ENCODE results near the gene METTL22. TPM values are rescaled to one million over a fixed set of nuclear protein-coding genes. Genes with fewer than 3 reads are reported as not detected.

Gene METTL22
- total and polyA plus RNA-seq, 10 of the 15 experiments (the other 5 are each of a cell fraction or from before 2014, with no cell fraction given): 6.4 to 34.7 (median 18.8) TPM

GRCh38 chr16:8621572-8622314 lies at the start of gene METTL22 (continued):
- peak; percentile 43; the same call in 1 of the 2 replicates for TF ChIP-seq RELB (IDR thresholded peaks at IDR 0.05; ENCODE audit: low read depth)
- TF ChIP-seq TAF1 (IDR thresholded peaks at IDR 0.05; ENCODE audit: borderline replicate concordance, low read depth, low read length): peak; percentile 64; the same call in 1 of the 2 replicates
- no peak for TF ChIP-seq SMAD5 (IDR thresholded peaks at IDR 0.05; ENCODE audit: low read depth)
- TF ChIP-seq MLLT1 (IDR thresholded peaks at IDR 0.05): no peak
- no peak for TF ChIP-seq REST (IDR thresholded peaks at IDR 0.05; ENCODE audit: low read depth, low read length)
- TF ChIP-seq POLR2AphosphoS5 (IDR thresholded peaks at IDR 0.05; ENCODE audit: low read length): peak; percentile 73
- no peak for TF ChIP-seq RUNX3 (IDR thresholded peaks at IDR 0.05; ENCODE audit: low read length)
- TF ChIP-seq WRNIP1 (IDR thresholded peaks at IDR 0.05; ENCODE audit: borderline replicate concordance, low read depth, low read length): no peak; the same call in 1 of the 2 replicates
- TF ChIP-seq NR2C2 (IDR thresholded peaks at IDR 0.05; ENCODE audit: borderline replicate concordance, control insufficient read depth, insufficient read length, low read depth): no peak
- TF ChIP-seq ZBTB33 (IDR thresholded peaks at IDR 0.05): no peak
- 0 out of 2 replicates have a peak, but pooled peaks have one; percentile 15 for TF ChIP-seq DPF2 (IDR thresholded peaks at IDR 0.05)
- peak; percentile 92 for TF ChIP-seq NRF1 (conservative IDR thresholded peaks at IDR 0.05; ENCODE audit: low read depth, low read length)
- no peak for TF ChIP-seq NFXL1 (IDR thresholded peaks at IDR 0.05; ENCODE audit: borderline replicate concordance)
- no peak for TF ChIP-seq YBX1 (IDR thresholded peaks at IDR 0.05)
- no peak for TF ChIP-seq CTCF (IDR thresholded peaks at IDR 0.05 in 2 of 3, conservative IDR thresholded peaks at IDR 0.05 in 1 of 3; ENCODE audit: control insufficient read depth in 2 of 3, extremely low read depth in 1 of 3, insufficient read depth in 1 of 3, low read depth in 3 of 3, low read length in 3 of 3)
- TF ChIP-seq ZNF207 (IDR thresholded peaks at IDR 0.05; ENCODE audit: borderline replicate concordance): no peak
- TF ChIP-seq SREBF1 (IDR thresholded peaks at IDR 0.05; ENCODE audit: low read length): no peak
- no peak for TF ChIP-seq FOXM1 (IDR thresholded peaks at IDR 0.05; ENCODE audit: low read depth, low read length)
- TF ChIP-seq PML (IDR thresholded peaks at IDR 0.05; ENCODE audit: low read length): no peak
- TF ChIP-seq HDAC6 (IDR thresholded peaks at IDR 0.05; ENCODE audit: unreplicated experiment): no peak

Measured in GM12878 (cell line).